NB4 (cell line): ENCODE measurements around the gene MOCS2.

Experiments
- POLR2A ChIP-seq: IDR thresholded peaks from 2 replicates; pipeline ENCODE4 v1.6.1; 2011; ENCODE audit warnings: mild to moderate bottlenecking; ENCODE audit not compliant: insufficient read length; ENCODE audit errors: extremely low read depth
- TF ChIP-seq, protein P1 (sequence below): IDR thresholded peaks from one replicate; pipeline ENCODE4 v1.5.1; 2012; ENCODE audit warnings: low read depth, low read length
- TF ChIP-seq, protein P2 (sequence below): IDR thresholded peaks from 2 replicates; pipeline ENCODE4 v1.6.1; 2011; ENCODE audit warnings: low read depth, low read length

DNA sequence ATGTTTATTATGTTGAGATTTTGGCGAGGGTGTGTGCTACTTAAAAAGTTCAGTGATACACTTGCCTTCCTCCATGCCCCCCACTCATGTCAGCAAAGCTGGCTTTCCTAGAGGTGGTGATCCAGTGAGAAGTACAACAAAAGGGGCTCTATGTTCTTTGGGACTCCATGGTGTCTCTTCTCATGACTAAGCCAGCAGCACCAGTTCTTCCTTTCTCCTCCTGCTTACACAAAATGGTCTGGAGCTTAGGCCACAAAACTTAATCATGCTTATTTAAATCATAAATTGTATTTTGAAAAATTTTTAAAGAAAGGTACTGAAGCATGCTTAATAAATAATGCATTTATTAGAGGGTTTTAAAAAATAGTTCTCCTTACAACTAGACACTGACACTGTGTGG, 22.4 kb downstream of the MOCS2 start:
- TF ChIP-seq, protein P1, sequence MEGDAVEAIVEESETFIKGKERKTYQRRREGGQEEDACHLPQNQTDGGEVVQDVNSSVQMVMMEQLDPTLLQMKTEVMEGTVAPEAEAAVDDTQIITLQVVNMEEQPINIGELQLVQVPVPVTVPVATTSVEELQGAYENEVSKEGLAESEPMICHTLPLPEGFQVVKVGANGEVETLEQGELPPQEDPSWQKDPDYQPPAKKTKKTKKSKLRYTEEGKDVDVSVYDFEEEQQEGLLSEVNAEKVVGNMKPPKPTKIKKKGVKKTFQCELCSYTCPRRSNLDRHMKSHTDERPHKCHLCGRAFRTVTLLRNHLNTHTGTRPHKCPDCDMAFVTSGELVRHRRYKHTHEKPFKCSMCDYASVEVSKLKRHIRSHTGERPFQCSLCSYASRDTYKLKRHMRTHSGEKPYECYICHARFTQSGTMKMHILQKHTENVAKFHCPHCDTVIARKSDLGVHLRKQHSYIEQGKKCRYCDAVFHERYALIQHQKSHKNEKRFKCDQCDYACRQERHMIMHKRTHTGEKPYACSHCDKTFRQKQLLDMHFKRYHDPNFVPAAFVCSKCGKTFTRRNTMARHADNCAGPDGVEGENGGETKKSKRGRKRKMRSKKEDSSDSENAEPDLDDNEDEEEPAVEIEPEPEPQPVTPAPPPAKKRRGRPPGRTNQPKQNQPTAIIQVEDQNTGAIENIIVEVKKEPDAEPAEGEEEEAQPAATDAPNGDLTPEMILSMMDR = no peak
- no peak for TF ChIP-seq POLR2A
- TF ChIP-seq, protein P2, sequence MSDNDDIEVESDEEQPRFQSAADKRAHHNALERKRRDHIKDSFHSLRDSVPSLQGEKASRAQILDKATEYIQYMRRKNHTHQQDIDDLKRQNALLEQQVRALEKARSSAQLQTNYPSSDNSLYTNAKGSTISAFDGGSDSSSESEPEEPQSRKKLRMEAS = no peak
